Measurements from ENCODE around the gene NOTCH3.

NOTCH3 gene

DNA sequence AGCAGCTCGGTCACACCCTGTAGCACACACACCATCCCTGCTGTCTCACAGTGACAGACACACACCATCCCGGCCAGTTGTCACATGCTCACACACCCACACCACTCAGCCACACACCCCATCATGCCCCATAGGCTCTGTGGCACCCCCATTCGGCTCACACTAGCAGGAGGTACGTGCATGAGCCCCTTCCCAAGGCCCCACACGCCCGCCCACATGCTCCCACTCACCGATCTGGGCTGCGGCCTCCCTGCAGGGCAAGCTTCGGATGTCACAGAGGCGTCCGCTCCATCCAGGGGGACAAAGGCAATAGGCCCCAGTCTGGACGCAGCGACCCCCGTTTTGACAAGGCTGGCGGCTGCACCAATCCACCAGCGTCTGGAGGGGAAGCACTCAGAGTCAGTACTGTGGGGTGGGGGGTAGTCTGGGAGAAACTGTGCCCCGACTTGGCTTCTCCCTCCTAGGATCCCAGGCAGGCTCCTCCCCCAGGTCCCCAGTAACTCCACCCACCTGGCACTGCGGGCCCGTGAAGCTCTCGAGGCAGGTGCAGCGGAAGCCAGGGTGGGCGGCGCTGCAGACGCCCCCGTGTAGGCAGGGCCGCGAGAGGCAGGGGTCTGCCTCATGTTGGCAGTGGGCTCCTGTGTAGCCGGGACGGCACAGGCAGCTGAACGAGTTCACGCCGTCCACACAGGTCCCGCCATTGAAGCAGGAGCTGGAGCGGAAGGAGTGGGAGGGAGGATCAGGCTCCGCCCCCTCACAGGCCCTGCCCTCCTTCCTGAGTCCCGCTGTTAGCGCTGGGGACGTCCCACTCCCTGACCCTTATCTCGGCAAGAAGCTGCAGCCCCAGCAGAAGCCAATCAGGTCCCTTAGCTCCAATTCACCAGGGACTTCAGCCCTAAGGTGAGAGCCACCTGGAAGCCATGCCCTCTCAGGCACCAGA is 20.1 kb downstream of the NOTCH3 start:
- no peaks in the 10 kb centered on the region for H3K4me1 ChIP-seq (ENCODE audit: insufficient read depth, low read length)
- H3K4me3 ChIP-seq (ENCODE audit: low read length): no peak overlapping the region
- peaks cover 76% of the 10 kb centered on the region for H3K36me3 ChIP-seq (ENCODE audit: insufficient read depth, low read length)
- no peaks in the 10 kb centered on the region for H3K27me3 ChIP-seq (ENCODE audit: insufficient read depth, low read length)
- H3K9me3 ChIP-seq (ENCODE audit: low read length): no peaks in the 10 kb centered on the region
- no peak overlapping the region for H2AFZ ChIP-seq (ENCODE audit: low read depth, low read length)

DNA sequence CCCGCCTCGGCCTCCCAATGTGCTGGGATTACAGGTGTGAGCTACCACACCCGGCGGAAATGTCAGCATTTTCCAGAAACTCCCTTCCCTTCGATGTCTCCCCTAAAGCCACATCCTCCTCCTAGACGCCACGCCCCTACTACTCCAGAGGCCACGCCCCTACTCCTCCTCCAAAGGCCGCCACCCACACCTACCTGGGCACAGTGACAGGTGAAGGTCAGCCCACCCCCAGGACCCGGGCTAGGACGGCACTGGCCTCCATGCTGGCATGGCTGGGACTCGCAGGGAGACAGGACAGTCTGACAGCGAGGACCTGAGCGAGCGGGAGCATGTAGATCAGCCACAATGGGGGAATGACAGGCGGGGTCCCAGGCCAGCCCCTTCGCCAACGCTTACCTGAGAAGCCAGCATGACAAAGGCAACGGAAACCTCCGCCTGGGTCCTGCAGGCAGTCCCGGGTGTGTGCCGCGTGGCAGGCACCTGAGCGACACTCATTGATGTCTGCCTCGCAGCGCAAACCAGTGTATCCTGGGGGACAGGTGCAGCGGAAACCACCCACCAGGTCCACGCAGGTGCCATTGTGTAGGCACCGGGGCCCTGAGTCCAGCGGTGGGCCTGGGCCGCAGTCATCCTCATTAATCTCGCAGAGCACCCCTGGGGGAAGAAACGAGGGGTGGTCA is 22.0 kb downstream of the NOTCH3 start:
- H3K9me3 ChIP-seq (ENCODE audit: low read length): no peaks in the 10 kb centered on the region
- H3K36me3 ChIP-seq (ENCODE audit: insufficient read depth, low read length): peaks cover 75% of the 10 kb centered on the region
- H3K4me1 ChIP-seq (ENCODE audit: insufficient read depth, low read length): no peaks in the 10 kb centered on the region
- no peak overlapping the region for H2AFZ ChIP-seq (ENCODE audit: low read depth, low read length)
- H3K4me3 ChIP-seq (ENCODE audit: low read length): no peak overlapping the region
- no peaks in the 10 kb centered on the region for H3K27me3 ChIP-seq (ENCODE audit: insufficient read depth, low read length)

DNA sequence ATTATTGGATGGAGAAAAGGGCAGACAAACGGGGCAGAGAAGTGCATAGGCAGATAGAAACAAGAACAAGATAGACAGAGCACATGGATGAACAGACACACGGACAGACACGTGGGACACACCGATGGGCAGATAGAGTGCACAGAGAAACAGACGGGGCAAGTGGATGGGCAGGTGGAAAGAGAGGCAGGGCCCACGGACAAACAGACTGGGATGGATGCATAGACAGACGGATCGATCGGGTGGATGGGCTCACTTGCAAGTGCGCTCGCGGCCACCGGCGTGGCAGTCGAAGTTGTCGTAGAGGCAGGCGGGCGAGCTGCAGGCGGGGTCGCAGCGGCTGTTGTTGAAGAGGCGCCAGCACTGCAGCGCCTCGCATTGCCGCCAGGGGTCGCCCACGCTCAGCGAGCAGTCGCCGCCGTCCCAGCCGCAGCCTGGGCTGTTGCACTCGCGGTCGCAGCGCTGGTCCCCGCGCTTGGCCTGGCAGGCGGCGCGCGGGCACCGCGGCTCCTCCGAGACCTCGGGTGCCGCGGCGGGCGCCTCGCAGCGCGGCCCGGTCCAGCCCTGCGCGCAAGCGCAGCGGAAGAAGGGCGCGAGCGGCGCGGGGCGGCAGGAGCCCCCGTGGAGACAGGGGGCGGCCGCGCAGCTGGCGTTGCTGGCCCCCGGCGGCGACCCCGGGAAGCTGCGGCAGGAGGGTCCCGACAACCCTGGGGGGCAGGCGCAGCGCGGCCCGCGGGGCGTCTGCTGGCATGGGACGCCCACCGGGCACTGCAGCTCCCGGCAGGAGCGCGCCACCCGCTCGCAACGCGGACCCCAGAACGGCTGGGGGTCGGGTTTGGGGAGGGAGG is 23.3 kb downstream of the NOTCH3 start:
- Histone ChIP-seq H3K36me3 (ENCODE audit: insufficient read depth, low read length) (peaks cover 79% of the 10 kb centered on the region), H3K4me3 (ENCODE audit: low read length) (no peak overlapping the region), H3K27me3 (ENCODE audit: insufficient read depth, low read length) (no peaks in the 10 kb centered on the region)

DNA sequence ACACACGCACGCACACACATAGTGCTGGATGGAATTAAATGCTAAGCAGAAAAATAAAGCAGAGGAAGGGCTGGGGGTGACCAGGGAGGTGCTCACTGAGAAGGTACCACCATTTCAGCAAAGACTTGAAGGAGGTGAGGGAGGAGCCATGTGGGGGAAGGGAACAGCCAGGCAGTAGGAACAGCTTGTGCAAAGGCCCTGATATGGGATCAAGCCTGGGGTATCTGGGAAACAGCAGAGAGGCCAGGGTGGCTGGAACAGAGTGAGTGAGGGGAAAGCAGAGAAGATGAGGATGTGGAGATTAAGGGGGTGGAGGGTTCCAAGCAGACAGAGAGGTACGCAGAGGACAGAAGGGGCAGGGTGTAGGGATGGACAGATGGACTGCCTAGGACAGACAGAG is 25.2 kb downstream of the NOTCH3 start:
- no peaks in the 10 kb centered on the region for H3K9me3 ChIP-seq (ENCODE audit: low read length)
- no peak overlapping the region for H3K4me3 ChIP-seq (ENCODE audit: low read length)
- H2AFZ ChIP-seq (ENCODE audit: low read depth, low read length): no peak overlapping the region
- no peaks in the 10 kb centered on the region for H3K4me1 ChIP-seq (ENCODE audit: insufficient read depth, low read length)
- peaks cover 79% of the 10 kb centered on the region for H3K36me3 ChIP-seq (ENCODE audit: insufficient read depth, low read length)
- no peaks in the 10 kb centered on the region for H3K27me3 ChIP-seq (ENCODE audit: insufficient read depth, low read length)

More for the DNA sequence above, 23.3 kb downstream of the NOTCH3 start:
- Histone ChIP-seq H3K9me3 (ENCODE audit: low read length) (no peaks in the 10 kb centered on the region), H2AFZ (ENCODE audit: low read depth, low read length) (no peak overlapping the region), H3K4me1 (ENCODE audit: insufficient read depth, low read length) (no peaks in the 10 kb centered on the region)

DNA sequence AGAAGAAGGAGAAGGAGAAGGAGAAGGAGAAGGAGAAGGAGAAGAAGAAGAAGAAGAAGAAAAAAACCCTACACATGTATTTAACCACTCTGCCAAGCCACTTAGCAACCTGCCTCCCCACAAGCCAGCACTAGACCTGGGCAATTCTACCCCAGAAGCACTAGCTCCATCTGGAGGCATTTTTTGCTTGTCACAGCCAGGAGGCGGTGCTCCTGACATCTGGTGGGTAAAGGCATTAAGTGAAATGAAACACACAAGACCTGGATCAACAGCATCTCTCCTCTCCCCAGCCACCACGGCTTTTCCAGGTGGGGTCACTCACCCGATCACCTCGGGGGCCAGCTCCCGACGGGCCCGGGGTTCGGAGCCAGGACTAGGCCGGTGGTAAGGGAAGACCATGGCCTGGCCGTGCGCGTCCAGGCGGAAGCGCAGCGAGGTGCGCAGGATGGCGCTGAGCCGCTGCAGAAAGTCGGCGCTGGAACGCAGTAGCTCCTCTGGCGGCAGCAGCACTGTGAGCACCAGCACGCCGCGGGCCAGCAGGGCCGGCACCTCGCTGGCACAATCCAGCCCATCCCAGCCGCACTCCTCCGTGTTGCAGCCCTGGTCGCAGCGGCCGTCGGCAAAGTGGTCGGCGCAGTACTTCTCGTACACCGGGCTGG is 26.9 kb downstream of the NOTCH3 start:
- Histone ChIP-seq H3K36me3 (ENCODE audit: insufficient read depth, low read length) (peaks cover 79% of the 10 kb centered on the region), H2AFZ (ENCODE audit: low read depth, low read length) (no peak overlapping the region), H3K4me1 (ENCODE audit: insufficient read depth, low read length) (no peaks in the 10 kb centered on the region), H3K27me3 (ENCODE audit: insufficient read depth, low read length) (no peaks in the 10 kb centered on the region), H3K9me3 (ENCODE audit: low read length) (no peaks in the 10 kb centered on the region), H3K4me3 (ENCODE audit: low read length) (no peak overlapping the region)

DNA sequence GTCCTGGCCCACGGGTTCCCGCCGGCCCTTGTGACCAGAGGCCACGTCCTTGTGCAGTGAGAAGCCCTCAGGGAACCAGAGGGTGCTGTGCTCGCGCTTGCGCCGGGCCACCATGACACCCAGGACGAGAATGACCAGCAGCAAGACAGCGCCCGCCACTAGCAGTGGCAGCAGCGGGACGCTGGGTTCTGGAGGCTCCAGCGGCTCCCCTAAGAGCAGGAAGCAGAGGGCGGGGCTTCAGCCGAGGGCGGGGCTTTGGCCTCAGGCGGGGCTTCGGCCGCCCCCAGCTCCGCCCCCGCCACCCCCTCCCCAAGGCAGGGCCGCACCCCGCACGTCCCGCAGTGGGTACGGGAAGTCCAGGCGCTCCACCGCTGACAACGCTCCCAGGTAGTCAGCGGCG is 30.4 kb downstream of the NOTCH3 start:
- peaks cover 4% of the 10 kb centered on the region for H3K9me3 ChIP-seq (ENCODE audit: low read length)
- H2AFZ ChIP-seq (ENCODE audit: low read depth, low read length): no peak overlapping the region
- H3K36me3 ChIP-seq (ENCODE audit: insufficient read depth, low read length): peaks cover 83% of the 10 kb centered on the region
- no peaks in the 10 kb centered on the region for H3K27me3 ChIP-seq (ENCODE audit: insufficient read depth, low read length)
- H3K4me3 ChIP-seq (ENCODE audit: low read length): no peak overlapping the region
- no peaks in the 10 kb centered on the region for H3K4me1 ChIP-seq (ENCODE audit: insufficient read depth, low read length)

DNA sequence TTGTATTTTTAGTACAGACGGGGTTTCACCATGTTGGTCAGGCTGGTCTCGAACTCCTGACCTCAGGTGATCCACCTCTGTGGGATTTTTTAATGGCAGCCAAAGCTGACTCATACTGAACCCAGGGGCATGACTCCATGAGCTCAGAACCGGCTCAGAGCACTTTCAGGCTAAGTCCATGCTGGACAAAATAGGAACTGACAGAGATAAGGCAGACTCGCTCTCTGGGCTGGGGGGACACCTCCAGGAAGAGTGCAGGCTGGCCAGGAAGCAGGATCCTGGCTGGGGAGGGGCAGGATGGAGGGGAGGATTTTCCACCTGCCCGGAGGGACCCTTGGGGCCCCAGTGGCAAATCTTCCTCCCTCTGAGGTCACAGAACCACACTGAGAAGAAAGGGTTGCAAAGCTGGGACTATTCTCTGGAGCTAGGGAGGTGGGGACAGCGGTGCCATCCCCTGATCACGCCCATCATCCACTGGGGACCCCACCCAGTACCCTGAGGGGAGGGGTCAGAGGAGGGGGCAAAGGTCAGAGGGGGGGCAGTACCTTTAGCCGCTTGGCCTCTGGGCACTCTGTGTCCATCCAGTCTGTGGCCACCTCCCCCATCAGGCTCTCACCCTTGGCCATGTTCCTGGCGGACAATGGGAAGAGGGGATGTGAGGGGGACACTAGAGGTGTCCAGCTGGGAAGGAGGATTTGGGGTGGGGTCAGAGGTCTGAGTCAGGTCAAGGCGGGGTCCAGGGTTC is 31.1 kb downstream of the NOTCH3 start:
- no peak overlapping the region for H3K4me3 ChIP-seq (ENCODE audit: low read length)
- peaks cover 4% of the 10 kb centered on the region for H3K9me3 ChIP-seq (ENCODE audit: low read length)
- H3K4me1 ChIP-seq (ENCODE audit: insufficient read depth, low read length): no peaks in the 10 kb centered on the region
- peaks cover 84% of the 10 kb centered on the region for H3K36me3 ChIP-seq (ENCODE audit: insufficient read depth, low read length)
- no peak overlapping the region for H2AFZ ChIP-seq (ENCODE audit: low read depth, low read length)
- no peaks in the 10 kb centered on the region for H3K27me3 ChIP-seq (ENCODE audit: insufficient read depth, low read length)

DNA sequence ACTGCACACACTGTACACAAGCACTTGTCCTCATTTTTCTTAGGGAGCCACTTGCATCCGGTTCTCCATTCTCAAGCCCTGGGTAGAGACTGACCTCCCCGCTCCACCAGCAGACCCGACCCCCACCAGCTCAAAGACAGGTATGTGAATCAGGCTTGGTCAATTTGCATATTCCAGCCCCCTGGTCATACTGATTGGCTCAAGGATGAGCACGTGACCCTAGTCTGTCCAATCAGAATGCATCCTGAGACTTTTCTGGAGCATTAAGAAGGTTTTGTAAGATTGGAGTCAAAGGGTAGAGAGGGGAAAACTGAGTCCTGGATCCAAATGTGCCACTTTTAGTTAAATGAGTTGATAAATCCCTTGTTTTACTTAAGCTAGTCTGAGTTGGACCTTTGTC is 34.1 kb downstream of the NOTCH3 start:
- no peaks in the 10 kb centered on the region for H3K27me3 ChIP-seq (ENCODE audit: insufficient read depth, low read length)
- H3K4me1 ChIP-seq (ENCODE audit: insufficient read depth, low read length): no peaks in the 10 kb centered on the region
- no peak overlapping the region for H2AFZ ChIP-seq (ENCODE audit: low read depth, low read length)
- no peak overlapping the region for H3K4me3 ChIP-seq (ENCODE audit: low read length)
- H3K36me3 ChIP-seq (ENCODE audit: insufficient read depth, low read length): peaks cover 81% of the 10 kb centered on the region
- peaks cover 4% of the 10 kb centered on the region for H3K9me3 ChIP-seq (ENCODE audit: low read length)

DNA sequence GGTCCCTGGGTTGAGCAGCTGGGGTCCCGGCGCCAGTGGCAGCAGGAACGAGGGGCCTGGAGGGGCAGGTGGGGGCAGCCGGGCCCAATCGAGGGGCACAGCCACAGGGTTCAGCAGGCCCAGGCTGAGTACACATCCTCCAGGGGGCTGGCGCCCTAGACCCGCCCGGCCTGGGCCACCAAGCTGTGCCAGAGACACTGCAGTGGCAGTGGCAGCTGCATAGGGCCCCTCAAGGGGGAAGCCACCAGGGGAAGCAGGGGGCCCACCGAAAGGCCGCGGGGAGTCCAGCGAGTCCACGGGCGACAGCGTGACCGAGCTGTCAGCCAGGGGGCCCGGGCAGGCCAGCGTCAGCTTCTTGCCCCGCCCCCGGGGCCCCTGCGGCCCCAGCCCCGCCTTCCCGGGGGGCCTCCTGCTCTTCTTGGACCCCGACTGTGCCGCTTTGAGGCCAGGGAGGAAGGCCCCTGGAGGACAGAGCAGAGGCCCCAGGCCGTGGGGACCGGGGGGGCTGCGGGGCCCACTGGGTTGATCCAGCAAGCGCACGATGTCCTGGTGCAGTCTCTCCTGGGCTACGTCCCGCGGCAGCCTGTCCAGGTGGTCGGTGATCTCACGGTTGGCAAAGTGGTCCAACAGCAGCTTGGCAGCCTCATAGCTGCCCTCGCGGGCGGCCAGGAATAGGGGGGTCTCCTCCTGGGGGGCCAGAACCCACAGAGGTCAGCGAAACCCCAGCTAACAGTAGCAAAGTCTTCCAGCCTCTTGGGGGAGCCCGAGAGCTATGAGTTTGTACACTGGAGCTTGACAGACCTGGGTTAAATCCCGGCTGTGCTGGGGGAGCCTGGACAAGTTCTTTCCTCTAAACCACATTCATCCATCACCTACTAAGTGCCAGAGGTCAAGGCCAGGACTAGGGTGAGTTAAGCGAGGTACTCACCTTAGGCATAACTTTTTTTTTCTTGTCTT is 39.5 kb downstream of the NOTCH3 start:
- Histone ChIP-seq H3K9me3 (ENCODE audit: low read length) (peaks cover 2% of the 10 kb centered on the region), H3K4me1 (ENCODE audit: insufficient read depth, low read length) (no peaks in the 10 kb centered on the region), H3K36me3 (ENCODE audit: insufficient read depth, low read length) (peaks cover 53% of the 10 kb centered on the region), H3K27me3 (ENCODE audit: insufficient read depth, low read length) (no peaks in the 10 kb centered on the region), H3K4me3 (ENCODE audit: low read length) (no peak overlapping the region), H2AFZ (ENCODE audit: low read depth, low read length) (no peak overlapping the region)

DNA sequence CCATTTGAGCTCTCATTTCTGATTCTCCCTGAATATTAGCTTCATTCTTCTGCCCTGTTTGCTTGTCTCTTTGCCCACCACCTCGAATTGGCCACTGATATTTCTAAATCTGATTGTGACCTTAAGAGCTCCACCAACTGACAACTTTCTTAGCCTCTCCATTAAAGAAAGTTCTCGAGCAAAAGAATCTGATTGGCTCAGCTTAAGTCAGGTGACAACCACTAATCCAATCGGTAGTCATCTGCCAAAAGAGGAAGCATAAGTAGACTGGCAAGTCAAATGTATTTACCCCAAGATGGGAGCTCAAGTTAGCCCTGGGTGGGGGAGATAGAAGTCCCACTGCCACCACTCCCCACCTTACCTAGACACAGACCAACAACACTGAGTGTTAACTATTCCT is 41.5 kb downstream of the NOTCH3 start:
- H3K4me3 ChIP-seq (ENCODE audit: low read length): no peak overlapping the region
- no peaks in the 10 kb centered on the region for H3K9me3 ChIP-seq (ENCODE audit: low read length)
- no peaks in the 10 kb centered on the region for H3K4me1 ChIP-seq (ENCODE audit: insufficient read depth, low read length)
- H2AFZ ChIP-seq (ENCODE audit: low read depth, low read length): no peak overlapping the region
- H3K27me3 ChIP-seq (ENCODE audit: insufficient read depth, low read length): no peaks in the 10 kb centered on the region
- peaks cover 33% of the 10 kb centered on the region for H3K36me3 ChIP-seq (ENCODE audit: insufficient read depth, low read length)

DNA sequence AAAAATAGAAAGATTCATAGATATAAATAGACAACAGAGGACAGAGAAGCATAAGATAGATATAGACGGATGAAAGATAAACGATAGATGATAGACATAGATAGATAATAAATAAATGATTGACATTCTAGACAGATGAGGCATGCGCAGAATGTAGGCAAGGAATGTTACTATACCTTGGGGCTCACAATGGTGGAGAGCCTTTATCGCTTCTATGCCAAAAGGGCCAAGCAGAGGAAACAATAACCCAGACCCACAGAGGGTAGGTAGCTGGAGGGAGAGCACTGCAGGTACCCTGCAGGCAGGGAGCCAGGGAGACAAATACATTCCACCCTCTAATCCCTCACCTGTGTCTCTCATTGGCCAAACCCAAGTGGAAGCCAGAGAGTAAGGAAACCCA is 44.4 kb downstream of the NOTCH3 start:
- Histone ChIP-seq H3K27me3 (ENCODE audit: insufficient read depth, low read length) (no peaks in the 10 kb centered on the region), H3K9me3 (ENCODE audit: low read length) (no peaks in the 10 kb centered on the region), H3K4me3 (ENCODE audit: low read length) (no peak overlapping the region), H3K4me1 (ENCODE audit: insufficient read depth, low read length) (no peaks in the 10 kb centered on the region), H3K36me3 (ENCODE audit: insufficient read depth, low read length) (peaks cover 11% of the 10 kb centered on the region), H2AFZ (ENCODE audit: low read depth, low read length) (no peak overlapping the region)

Measured in neuron (in vitro differentiated cells).